K562 (cell line): ENCODE measurements around the gene FHIT. TPM values are rescaled to one million over a fixed set of nuclear protein-coding genes. Genes with fewer than 3 reads are reported as not detected.

Source experiments
- ATAC-seq: fragments of 200-7000 bp; cut with Tn5 transposase; 3 replicates; pipeline ENCODE4 v1.9.1; 2020; ENCODE audit warnings: moderate library complexity
- BruUV-seq: library from RNA; stranded (reverse); fragments of 400-500 nt; replicated peaks from 2 replicates; lab custom pipeline; 2021; lab: Mats Ljungman, UMichigan
- CTCF ChIA-PET: fragments of 300-600 bp; formaldehyde crosslinking; extraction: SDS; loops from one replicate; lab custom pipeline; 2021; ENCODE audit warnings: low intra/inter-chr PET ratio; lab: Yijun Ruan, JAX
- POLR2A ChIA-PET: fragments of 300-600, 350-650 bp; sonication (Branson Sonifier 250); formaldehyde crosslinking; extraction: SDS; loops from one replicate; lab custom pipeline; 2021; ENCODE audit warnings: antibody characterized with exemption, inconsistent platforms; lab: Yijun Ruan, JAX
- DNase-seq, 4 experiments: peaks; one replicate each; pipeline versions ENCODE4 v3.0.0 to v3.0.0-alpha.2; 2011 to 2018; ENCODE audit warnings: low spot score in 3 of 4, mixed read lengths in 3 of 4; ENCODE audit errors: extremely low read depth in 1 of 4
- FAIRE-seq: peaks from 2 replicates; lab custom pipeline; 2011; peaks lifted over from hg19 to GRCh38; lab: Jason Lieb, UNC
- H2AFZ ChIP-seq: 2 replicates; pipeline ENCODE4 v1.6.0; 2011; ENCODE audit warnings: low read depth, low read length, control low read depth, inconsistent platforms
- H3K27ac ChIP-seq: fragments of 200-600 bp; 3 replicates; pipeline ENCODE4 v1.8.0; 2011; ENCODE audit warnings: low read depth, mild to moderate bottlenecking, control low read depth, inconsistent platforms, low read length, moderate library complexity, mixed read lengths; ENCODE audit errors: extremely low read depth
- H3K27me3 ChIP-seq, 2 experiments: fragments of 300-600 bp in 1 of 2; 2 replicates in 1 of 2; 3 replicates in 1 of 2; pipeline versions ENCODE4 v1.6.0 to v1.8.0; 2011; ENCODE audit warnings: inconsistent platforms in 2 of 2, low read length in 2 of 2, mild to moderate bottlenecking in 1 of 2, mixed read lengths in 1 of 2, moderate library complexity in 1 of 2; ENCODE audit not compliant: control insufficient read depth in 2 of 2, insufficient read depth in 2 of 2
- H3K36me3 ChIP-seq: fragments of 300-600 bp; 3 replicates; pipeline ENCODE4 v1.8.0; 2011; ENCODE audit warnings: mild to moderate bottlenecking, low read length, inconsistent platforms; ENCODE audit not compliant: control insufficient read depth, insufficient read depth
- H3K4me1 ChIP-seq, 2 experiments: fragments of 200-600 bp in 1 of 2; replicated peaks in 1 of 2; 2 replicates in 1 of 2; 3 replicates in 1 of 2; pipeline versions ENCODE4 v1.5.1 to v1.8.0; 2011; ENCODE audit warnings: inconsistent platforms in 2 of 2, low read length in 2 of 2, mild to moderate bottlenecking in 1 of 2, mixed read lengths in 1 of 2, moderate library complexity in 1 of 2; ENCODE audit not compliant: control insufficient read depth in 2 of 2, insufficient read depth in 2 of 2
- H3K4me2 ChIP-seq: 2 replicates; pipeline ENCODE4 v1.6.1; 2011; ENCODE audit warnings: low read length, control low read depth, inconsistent platforms, mixed read lengths; ENCODE audit not compliant: insufficient read depth
- H3K4me3 ChIP-seq: fragments of 200-600 bp; sonication (generic), shearing (Covaris generic); 2 replicates; pipeline ENCODE4 v1.5.1; 2016; ENCODE audit warnings: control low read depth, inconsistent platforms
- H3K79me2 ChIP-seq: fragments of 200-600 bp; 3 replicates; pipeline ENCODE4 v1.8.0; 2011; ENCODE audit warnings: low read length, inconsistent platforms; ENCODE audit not compliant: control insufficient read depth, insufficient read depth
- H3K9ac ChIP-seq, 2 experiments: 2 replicates each; pipeline versions ENCODE4 v1.6.0 to v1.6.1; 2011; ENCODE audit warnings: low read depth in 2 of 2, low read length in 2 of 2, control low read depth in 1 of 2, inconsistent platforms in 1 of 2, mild to moderate bottlenecking in 1 of 2, mixed read lengths in 1 of 2; ENCODE audit not compliant: insufficient read depth in 1 of 2
- H3K9me1 ChIP-seq: one replicate; pipeline ENCODE4 v1.6.0; 2011; ENCODE audit warnings: inconsistent platforms, mild to moderate bottlenecking, low read length, moderate library complexity; ENCODE audit not compliant: control insufficient read depth, insufficient read depth
- H3K9me3 ChIP-seq: replicated peaks from 2 replicates; pipeline ENCODE4 v1.5.1; 2011; ENCODE audit warnings: low read depth, low read length, inconsistent platforms; ENCODE audit not compliant: control insufficient read depth, insufficient read depth
- H4K20me1 ChIP-seq: replicated peaks from 2 replicates; pipeline ENCODE4 v1.6.1; 2011; ENCODE audit warnings: low read length, inconsistent platforms, mixed read lengths; ENCODE audit not compliant: control insufficient read depth, insufficient read depth
- BRD9 ChIP-seq: fragments of 450-650 bp; IDR thresholded peaks from 2 replicates; pipeline ENCODE4 v1.6.1; 2018; ENCODE audit warnings: low read depth; ENCODE audit not compliant: partially characterized antibody
- COPS2 ChIP-seq: fragments of 450-650 bp; conservative IDR thresholded peaks from 2 replicates; pipeline ENCODE4 v1.6.1; 2016; ENCODE audit warnings: mild to moderate bottlenecking, moderate library complexity
- E2F3 ChIP-seq: fragments of 250-450 bp; sonication (Bioruptor Pico); IDR thresholded peaks from 2 replicates; pipeline ENCODE4 v1.4.0; 2020; ENCODE audit warnings: mild to moderate bottlenecking
- ELF1 ChIP-seq: fragments of 200-800 bp; sonication (Bioruptor generic); IDR thresholded peaks from 2 replicates; pipeline ENCODE4 v1.6.1; 2016; ENCODE audit warnings: missing genetic modification characterization, missing compliant biosample characterization
- ETV1 ChIP-seq: fragments of 450-650 bp; conservative IDR thresholded peaks from 2 replicates; pipeline ENCODE4 v1.6.1; 2016; ENCODE audit warnings: missing genetic modification characterization, control low read depth, low read depth, missing compliant biosample characterization
- GATAD2A ChIP-seq: fragments of 450-650 bp; IDR thresholded peaks from 2 replicates; pipeline ENCODE4 v1.6.1; 2017
- HES1 ChIP-seq: fragments of 450-650 bp; IDR thresholded peaks from 2 replicates; pipeline ENCODE4 v1.6.1; 2016; ENCODE audit warnings: low read depth, mild to moderate bottlenecking, moderate library complexity
- ILF3 ChIP-seq: fragments of 450-650 bp; IDR thresholded peaks from 2 replicates; pipeline ENCODE4 v1.6.1; 2018; ENCODE audit warnings: antibody characterized with exemption, mild to moderate bottlenecking, moderate library complexity, borderline replicate concordance
- MTF1 ChIP-seq: fragments of 250-450 bp; sonication (Bioruptor Pico); IDR thresholded peaks from 2 replicates; pipeline ENCODE4 v1.9.0; 2021; ENCODE audit warnings: moderate library complexity, mild to moderate bottlenecking, inconsistent platforms, borderline replicate concordance
- RBM17 ChIP-seq: fragments of 200-400 bp; formaldehyde crosslinking; IDR thresholded peaks from 2 replicates; pipeline ENCODE4 v1.6.1; 2017; ENCODE audit warnings: low read depth, mild to moderate bottlenecking, low read length, borderline replicate concordance
- SIN3A ChIP-seq, 2 experiments: fragments of 150-350 bp in 1 of 2; IDR thresholded peaks; 2 replicates each; pipeline ENCODE4 v1.6.1; 2011 to 2016; ENCODE audit warnings: borderline replicate concordance in 2 of 2, low read depth in 2 of 2, low read length in 2 of 2, mild to moderate bottlenecking in 2 of 2, moderate library complexity in 2 of 2; ENCODE audit not compliant: control insufficient read depth in 1 of 2
- SRSF1 ChIP-seq: fragments of 200-400 bp; formaldehyde crosslinking; IDR thresholded peaks from 2 replicates; pipeline ENCODE4 v1.6.1; 2017; ENCODE audit warnings: mild to moderate bottlenecking, low read depth, low read length, moderate library complexity
- SRSF7 ChIP-seq: fragments of 200-400 bp; formaldehyde crosslinking; optimal IDR thresholded peaks from 2 replicates; pipeline ENCODE3; 2017; ENCODE audit warnings: mild to moderate bottlenecking, low read depth, low read length
- STAT5B ChIP-seq: fragments of 250-450 bp; sonication (Bioruptor Pico); IDR thresholded peaks from 2 replicates; pipeline ENCODE4 v1.8.0; 2021; ENCODE audit warnings: mild to moderate bottlenecking, inconsistent platforms
- TEAD2 ChIP-seq: fragments of 450-650 bp; IDR thresholded peaks from 2 replicates; pipeline ENCODE4 v1.6.1; 2016; ENCODE audit warnings: missing genetic modification characterization, control low read depth, missing compliant biosample characterization
- WHSC1 ChIP-seq: IDR thresholded peaks from one replicate; pipeline ENCODE4 v1.6.1; 2012; ENCODE audit warnings: low read length, control low read depth, inconsistent platforms
- ZNF263 ChIP-seq: sonication (generic); formaldehyde crosslinking; IDR thresholded peaks from 2 replicates; pipeline ENCODE4 v1.8.0; 2022; ENCODE audit warnings: mild to moderate bottlenecking, missing genetic modification reagents, borderline replicate concordance
- WGBS: fragments of 100-300 bp; shearing (Covaris generic); methylation state at CpG from one replicate; pipeline ENCODE4 v1.1.6; 2016; ENCODE audit warnings: low coverage, mixed read lengths; ENCODE audit not compliant: insufficient coverage; ENCODE audit errors: missing lambda C conversion rate; 5-methylcytosine and 5-hydroxymethylcytosine counted together
- in situ Hi-C: fragments of 300-500 bp; cut with MboI; formaldehyde crosslinking; loops from 4 replicates; pipeline ENCODE4 v1.15.0; 2018; ENCODE audit warnings: inconsistent platforms, mixed read lengths
- intact Hi-C: fragments of 100-400 bp; cut with micrococcal nuclease; formaldehyde crosslinking; loops from 2 replicates; pipeline ENCODE4 v1.14.2; 2022
- polyA plus RNA-seq, 8 experiments: library from polyadenylated mRNA; depleted of rRNA in 4 of 8; stranded (reverse) in 5 of 8; unstranded in 3 of 8; fragments of >200 nt; fragmentation: Nextera tagmentation in 2 of 8; fragmentation: Illumina TruSeq in 1 of 8; extraction: Ambion mirVana in 2 of 8; extraction: Trizol in 1 of 8; gene quantifications; 2 replicates each; pipeline versions ENCODE4 v1.2.1 to v1.2.3, GENCODE V29; 2011 to 2014; ENCODE audit warnings: inconsistent platforms in 1 of 8, missing spikeins in 1 of 8
- total RNA-seq, 7 experiments: library from RNA; depleted of rRNA in 6 of 7; stranded (reverse); fragments of >200 nt in 6 of 7; fragmentation: Illumina TruSeq in 2 of 7; extraction: Trizol in 2 of 7; gene quantifications; 2 replicates each; pipeline versions ENCODE4 v1.2.1 to v1.2.3, GENCODE V29; 2011 to 2021; ENCODE audit warnings: low replicate concordance in 1 of 7
- TF ChIP-seq, protein P1 (sequence below): fragments of 450-650 bp; formaldehyde crosslinking; IDR thresholded peaks from 2 replicates; pipeline ENCODE4 v1.4.0; 2020; ENCODE audit warnings: mild to moderate bottlenecking, mixed read lengths

Gene FHIT
- total and polyA plus RNA-seq, 9 of the 15 experiments (the other 6 are each of a cell fraction or from before 2014, with no cell fraction given) = 1.7 to 9.1 (median 4.3) TPM

- Histone ChIP-seq H3K27ac (no peak overlapping the region), H3K9me1 (no peaks in the 10 kb centered on the region), H4K20me1 (no peaks in the 10 kb centered on the region), H3K4me1 (no peaks in the 10 kb centered on the region), H3K9me3 (no peaks in the 10 kb centered on the region), H2AFZ (no peak overlapping the region), H3K9ac (no peak overlapping the region), H3K79me2 (no peaks in the 10 kb centered on the region), H3K27me3 (no peaks in the 10 kb centered on the region; a peak in 1 of 5 replicates), H3K4me3 (no peak overlapping the region), H3K4me2 (no peak overlapping the region), H3K36me3 (no peaks in the 10 kb centered on the region)
- TF ChIP-seq RBM17 = no peak
- TF ChIP-seq ZNF263 = no peak
- TF ChIP-seq SRSF7 = no peak
- TF ChIP-seq TEAD2 (tag) = no peak
- TF ChIP-seq BRD9 = no peak
- TF ChIP-seq ETV1 (tag) = no peak
- TF ChIP-seq SRSF1 = no peak
- TF ChIP-seq WHSC1 = no peak
- no peak for TF ChIP-seq MTF1 (CRISPR knock-in tag)
- TF ChIP-seq SIN3A (IDR thresholded peaks at IDR 0.05; ENCODE audit: borderline replicate concordance in 2 of 2, control insufficient read depth in 1 of 2, low read depth in 2 of 2, low read length in 2 of 2) = no peak
- no peak for TF ChIP-seq STAT5B
- TF ChIP-seq COPS2 = no peak
- TF ChIP-seq ELF1 = no peak
- TF ChIP-seq HES1 = no peak
- no peak for TF ChIP-seq ILF3
- TF ChIP-seq E2F3 = no peak
- no peak for TF ChIP-seq GATAD2A
- TF ChIP-seq, protein P1, sequence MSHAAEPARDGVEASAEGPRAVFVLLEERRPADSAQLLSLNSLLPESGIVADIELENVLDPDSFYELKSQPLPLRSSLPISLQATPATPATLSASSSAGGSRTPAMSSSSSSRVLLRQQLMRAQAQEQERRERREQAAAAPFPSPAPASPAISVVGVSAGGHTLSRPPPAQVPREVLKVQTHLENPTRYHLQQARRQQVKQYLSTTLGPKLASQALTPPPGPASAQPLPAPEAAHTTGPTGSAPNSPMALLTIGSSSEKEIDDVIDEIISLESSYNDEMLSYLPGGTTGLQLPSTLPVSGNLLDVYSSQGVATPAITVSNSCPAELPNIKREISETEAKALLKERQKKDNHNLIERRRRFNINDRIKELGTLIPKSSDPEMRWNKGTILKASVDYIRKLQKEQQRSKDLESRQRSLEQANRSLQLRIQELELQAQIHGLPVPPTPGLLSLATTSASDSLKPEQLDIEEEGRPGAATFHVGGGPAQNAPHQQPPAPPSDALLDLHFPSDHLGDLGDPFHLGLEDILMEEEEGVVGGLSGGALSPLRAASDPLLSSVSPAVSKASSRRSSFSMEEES (CRISPR knock-in tag) = no peak
- POLR2A ChIA-PET = no interaction called here
- intact Hi-C loops = no loop called here
- no peak for DNase-seq
- CTCF ChIA-PET = no interaction called here
- ATAC-seq = no peak
- BruUV-seq = no TSS peak
- WGBS = 0% methylated on average over 1 of the region's 1 CpG
- no peak for FAIRE-seq
- in situ Hi-C loops = no loop called here
Measured at GRCh38 chr3:61297821-61298220, 46.6 kb upstream of the FHIT start.
